K562 (cell line): ENCODE data around the gene DNAAF1. TPM values are rescaled to one million over a fixed set of nuclear protein-coding genes. Genes with fewer than 3 reads are reported as not detected.

ENCODE experiments used
- ATAC-seq: fragments of 200-7000 bp; cut with Tn5 transposase; 3 replicates; pipeline ENCODE4 v1.9.1; 2020; ENCODE audit warnings: moderate library complexity
- BruUV-seq: library from RNA; stranded (reverse); fragments of 400-500 nt; replicated peaks from 2 replicates; lab custom pipeline; 2021; lab: Mats Ljungman, UMichigan
- CTCF ChIA-PET: fragments of 300-600 bp; formaldehyde crosslinking; extraction: SDS; loops from one replicate; lab custom pipeline; 2021; ENCODE audit warnings: low intra/inter-chr PET ratio; lab: Yijun Ruan, JAX
- POLR2A ChIA-PET: fragments of 300-600, 350-650 bp; sonication (Branson Sonifier 250); formaldehyde crosslinking; extraction: SDS; loops from one replicate; lab custom pipeline; 2021; ENCODE audit warnings: antibody characterized with exemption, inconsistent platforms; lab: Yijun Ruan, JAX
- DNase-seq, 4 experiments: peaks; one replicate each; pipeline versions ENCODE4 v3.0.0 to v3.0.0-alpha.2; 2011 to 2018; ENCODE audit warnings: low spot score in 3 of 4, mixed read lengths in 3 of 4; ENCODE audit errors: extremely low read depth in 1 of 4
- FAIRE-seq: peaks from 2 replicates; lab custom pipeline; 2011; peaks lifted over from hg19 to GRCh38; lab: Jason Lieb, UNC
- H2AFZ ChIP-seq: 2 replicates; pipeline ENCODE4 v1.6.0; 2011; ENCODE audit warnings: low read depth, low read length, control low read depth, inconsistent platforms
- H3K27ac ChIP-seq: fragments of 200-600 bp; 3 replicates; pipeline ENCODE4 v1.8.0; 2011; ENCODE audit warnings: low read depth, mild to moderate bottlenecking, control low read depth, inconsistent platforms, low read length, moderate library complexity, mixed read lengths; ENCODE audit errors: extremely low read depth
- H3K27me3 ChIP-seq, 2 experiments: fragments of 300-600 bp in 1 of 2; 2 replicates in 1 of 2; 3 replicates in 1 of 2; pipeline versions ENCODE4 v1.6.0 to v1.8.0; 2011; ENCODE audit warnings: inconsistent platforms in 2 of 2, low read length in 2 of 2, mild to moderate bottlenecking in 1 of 2, mixed read lengths in 1 of 2, moderate library complexity in 1 of 2; ENCODE audit not compliant: control insufficient read depth in 2 of 2, insufficient read depth in 2 of 2
- H3K36me3 ChIP-seq: fragments of 300-600 bp; 3 replicates; pipeline ENCODE4 v1.8.0; 2011; ENCODE audit warnings: mild to moderate bottlenecking, low read length, inconsistent platforms; ENCODE audit not compliant: control insufficient read depth, insufficient read depth
- H3K4me1 ChIP-seq, 2 experiments: fragments of 200-600 bp in 1 of 2; replicated peaks in 1 of 2; 2 replicates in 1 of 2; 3 replicates in 1 of 2; pipeline versions ENCODE4 v1.5.1 to v1.8.0; 2011; ENCODE audit warnings: inconsistent platforms in 2 of 2, low read length in 2 of 2, mild to moderate bottlenecking in 1 of 2, mixed read lengths in 1 of 2, moderate library complexity in 1 of 2; ENCODE audit not compliant: control insufficient read depth in 2 of 2, insufficient read depth in 2 of 2
- H3K4me2 ChIP-seq: 2 replicates; pipeline ENCODE4 v1.6.1; 2011; ENCODE audit warnings: low read length, control low read depth, inconsistent platforms, mixed read lengths; ENCODE audit not compliant: insufficient read depth
- H3K4me3 ChIP-seq: fragments of 200-600 bp; sonication (generic), shearing (Covaris generic); 2 replicates; pipeline ENCODE4 v1.5.1; 2016; ENCODE audit warnings: control low read depth, inconsistent platforms
- H3K79me2 ChIP-seq: fragments of 200-600 bp; 3 replicates; pipeline ENCODE4 v1.8.0; 2011; ENCODE audit warnings: low read length, inconsistent platforms; ENCODE audit not compliant: control insufficient read depth, insufficient read depth
- H3K9ac ChIP-seq, 2 experiments: 2 replicates each; pipeline versions ENCODE4 v1.6.0 to v1.6.1; 2011; ENCODE audit warnings: low read depth in 2 of 2, low read length in 2 of 2, control low read depth in 1 of 2, inconsistent platforms in 1 of 2, mild to moderate bottlenecking in 1 of 2, mixed read lengths in 1 of 2; ENCODE audit not compliant: insufficient read depth in 1 of 2
- H3K9me1 ChIP-seq: one replicate; pipeline ENCODE4 v1.6.0; 2011; ENCODE audit warnings: inconsistent platforms, mild to moderate bottlenecking, low read length, moderate library complexity; ENCODE audit not compliant: control insufficient read depth, insufficient read depth
- H3K9me3 ChIP-seq: replicated peaks from 2 replicates; pipeline ENCODE4 v1.5.1; 2011; ENCODE audit warnings: low read depth, low read length, inconsistent platforms; ENCODE audit not compliant: control insufficient read depth, insufficient read depth
- H4K20me1 ChIP-seq: replicated peaks from 2 replicates; pipeline ENCODE4 v1.6.1; 2011; ENCODE audit warnings: low read length, inconsistent platforms, mixed read lengths; ENCODE audit not compliant: control insufficient read depth, insufficient read depth
- ARNT ChIP-seq, 2 experiments: fragments of 450-650 bp; IDR thresholded peaks; 2 replicates each; pipeline ENCODE4 v1.6.1; 2016; ENCODE audit warnings: mild to moderate bottlenecking in 1 of 2
- CXXC5 ChIP-seq: fragments of 250-450 bp; sonication (Bioruptor Pico); IDR thresholded peaks from 2 replicates; pipeline ENCODE4 v1.8.0; 2022; ENCODE audit warnings: inconsistent platforms, mild to moderate bottlenecking, moderate library complexity
- FOXP4 ChIP-seq: sonication (generic); formaldehyde crosslinking; IDR thresholded peaks from 2 replicates; pipeline ENCODE4 v1.8.0; 2022; ENCODE audit warnings: mild to moderate bottlenecking, missing genetic modification reagents, borderline replicate concordance
- HDAC8 ChIP-seq: fragments of 450-650 bp; IDR thresholded peaks from 2 replicates; pipeline ENCODE4 v1.6.1; 2016; ENCODE audit warnings: mild to moderate bottlenecking, missing genetic modification characterization, moderate library complexity, missing compliant biosample characterization
- ILK ChIP-seq: fragments of 450-650 bp; IDR thresholded peaks from 2 replicates; pipeline ENCODE4 v1.6.1; 2016; ENCODE audit warnings: missing genetic modification characterization, low read depth, mild to moderate bottlenecking, missing compliant biosample characterization, moderate library complexity, borderline replicate concordance
- MYC ChIP-seq, 2 experiments: fragments of 250-450 bp in 1 of 2; sonication (Bioruptor Pico) in 1 of 2; IDR thresholded peaks; 2 replicates each; pipeline versions ENCODE4 v1.5.1 to v1.6.1; 2012 to 2021; ENCODE audit warnings: low read depth in 2 of 2, borderline replicate concordance in 1 of 2, improper control_type of control experiment in 1 of 2, low read length in 1 of 2, mild to moderate bottlenecking in 1 of 2, moderate library complexity in 1 of 2
- PCBP2 ChIP-seq: fragments of 200-400 bp; formaldehyde crosslinking; IDR thresholded peaks from 2 replicates; pipeline ENCODE4 v1.6.1; 2018; ENCODE audit warnings: low read length, low read depth, mild to moderate bottlenecking, moderate library complexity; ENCODE audit not compliant: poor library complexity, severe bottlenecking
- TAF7 ChIP-seq: fragments of 450-650 bp; IDR thresholded peaks from 2 replicates; pipeline ENCODE4 v1.6.1; 2016; ENCODE audit warnings: missing genetic modification characterization, missing compliant biosample characterization
- ZNF197 ChIP-seq: fragments of 200-800 bp; sonication (Bioruptor generic); IDR thresholded peaks from 2 replicates; pipeline ENCODE4 v1.6.1; 2016; ENCODE audit warnings: low read depth, missing genetic modification characterization, missing compliant biosample characterization
- ZNF3 ChIP-seq: fragments of 250-450 bp; sonication (Bioruptor Pico); IDR thresholded peaks from 2 replicates; pipeline ENCODE4 v1.5.0; 2021; ENCODE audit warnings: mild to moderate bottlenecking, moderate library complexity
- ZNF408 ChIP-seq: fragments of 250-450 bp; sonication (Bioruptor Pico); IDR thresholded peaks from 2 replicates; pipeline ENCODE4 v1.4.0; 2020; ENCODE audit warnings: low read depth, mild to moderate bottlenecking, moderate library complexity
- WGBS: fragments of 100-300 bp; shearing (Covaris generic); methylation state at CpG from one replicate; pipeline ENCODE4 v1.1.6; 2016; ENCODE audit warnings: low coverage, mixed read lengths; ENCODE audit not compliant: insufficient coverage; ENCODE audit errors: missing lambda C conversion rate; 5-methylcytosine and 5-hydroxymethylcytosine counted together
- in situ Hi-C: fragments of 300-500 bp; cut with MboI; formaldehyde crosslinking; loops from 4 replicates; pipeline ENCODE4 v1.15.0; 2018; ENCODE audit warnings: inconsistent platforms, mixed read lengths
- intact Hi-C: fragments of 100-400 bp; cut with micrococcal nuclease; formaldehyde crosslinking; loops from 2 replicates; pipeline ENCODE4 v1.14.2; 2022
- polyA plus RNA-seq, 8 experiments: library from polyadenylated mRNA; depleted of rRNA in 4 of 8; stranded (reverse) in 5 of 8; unstranded in 3 of 8; fragments of >200 nt; fragmentation: Nextera tagmentation in 2 of 8; fragmentation: Illumina TruSeq in 1 of 8; extraction: Ambion mirVana in 2 of 8; extraction: Trizol in 1 of 8; gene quantifications; 2 replicates each; pipeline versions ENCODE4 v1.2.1 to v1.2.3, GENCODE V29; 2011 to 2014; ENCODE audit warnings: inconsistent platforms in 1 of 8, missing spikeins in 1 of 8
- total RNA-seq, 7 experiments: library from RNA; depleted of rRNA in 6 of 7; stranded (reverse); fragments of >200 nt in 6 of 7; fragmentation: Illumina TruSeq in 2 of 7; extraction: Trizol in 2 of 7; gene quantifications; 2 replicates each; pipeline versions ENCODE4 v1.2.1 to v1.2.3, GENCODE V29; 2011 to 2021; ENCODE audit warnings: low replicate concordance in 1 of 7
- TF ChIP-seq, protein P1 (sequence below): sonication (generic); formaldehyde crosslinking; IDR thresholded peaks from 2 replicates; pipeline ENCODE4 v1.8.0; 2023; ENCODE audit warnings: mild to moderate bottlenecking, missing genetic modification reagents
- TF ChIP-seq, protein P2 (sequence below): fragments of 250-450 bp; sonication (Bioruptor Pico); IDR thresholded peaks from 2 replicates; pipeline ENCODE4 v1.4.0; 2020; ENCODE audit warnings: mild to moderate bottlenecking

DNAAF1 gene
- total and polyA plus RNA-seq, 9 of the 15 experiments (the other 6 are each of a cell fraction or from before 2014, with no cell fraction given): 0.01 TPM; not detected in 8

GRCh38 chr16:84155771-84156170 is 10.7 kb downstream of the DNAAF1 start:
- intact Hi-C loops: no loop called here
- POLR2A ChIA-PET: interaction anchor here (0.7 to 1.2 kb wide), 3 partner anchors 11 to 451 kb away, joined by 3 to 4 read pairs (median 4); no protein-coding TSS in a partner anchor
- WGBS: 18% methylated on average over 6 of the region's 6 CpGs
- TF ChIP-seq, protein P1, sequence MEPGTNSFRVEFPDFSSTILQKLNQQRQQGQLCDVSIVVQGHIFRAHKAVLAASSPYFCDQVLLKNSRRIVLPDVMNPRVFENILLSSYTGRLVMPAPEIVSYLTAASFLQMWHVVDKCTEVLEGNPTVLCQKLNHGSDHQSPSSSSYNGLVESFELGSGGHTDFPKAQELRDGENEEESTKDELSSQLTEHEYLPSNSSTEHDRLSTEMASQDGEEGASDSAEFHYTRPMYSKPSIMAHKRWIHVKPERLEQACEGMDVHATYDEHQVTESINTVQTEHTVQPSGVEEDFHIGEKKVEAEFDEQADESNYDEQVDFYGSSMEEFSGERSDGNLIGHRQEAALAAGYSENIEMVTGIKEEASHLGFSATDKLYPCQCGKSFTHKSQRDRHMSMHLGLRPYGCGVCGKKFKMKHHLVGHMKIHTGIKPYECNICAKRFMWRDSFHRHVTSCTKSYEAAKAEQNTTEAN (CRISPR knock-in tag): no peak
- TF ChIP-seq ZNF3 (CRISPR knock-in tag): no peak
- no peak for TF ChIP-seq ZNF408 (CRISPR knock-in tag)
- no peak for TF ChIP-seq ZNF197
- no peak for TF ChIP-seq CXXC5 (CRISPR knock-in tag)
- no peak for TF ChIP-seq FOXP4 (CRISPR knock-in tag)
- no peak for TF ChIP-seq ARNT (IDR thresholded peaks at IDR 0.05)
- TF ChIP-seq, protein P2, sequence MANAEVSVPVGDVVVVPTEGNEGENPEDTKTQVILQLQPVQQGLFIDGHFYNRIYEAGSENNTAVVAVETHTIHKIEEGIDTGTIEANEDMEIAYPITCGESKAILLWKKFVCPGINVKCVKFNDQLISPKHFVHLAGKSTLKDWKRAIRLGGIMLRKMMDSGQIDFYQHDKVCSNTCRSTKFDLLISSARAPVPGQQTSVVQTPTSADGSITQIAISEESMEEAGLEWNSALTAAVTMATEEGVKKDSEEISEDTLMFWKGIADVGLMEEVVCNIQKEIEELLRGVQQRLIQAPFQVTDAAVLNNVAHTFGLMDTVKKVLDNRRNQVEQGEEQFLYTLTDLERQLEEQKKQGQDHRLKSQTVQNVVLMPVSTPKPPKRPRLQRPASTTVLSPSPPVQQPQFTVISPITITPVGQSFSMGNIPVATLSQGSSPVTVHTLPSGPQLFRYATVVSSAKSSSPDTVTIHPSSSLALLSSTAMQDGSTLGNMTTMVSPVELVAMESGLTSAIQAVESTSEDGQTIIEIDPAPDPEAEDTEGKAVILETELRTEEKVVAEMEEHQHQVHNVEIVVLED (CRISPR knock-in tag): no peak
- no peak for TF ChIP-seq MYC (IDR thresholded peaks at IDR 0.05; ENCODE audit: low read depth, low read length)
- no peak for TF ChIP-seq MYC (CRISPR knock-in tag; IDR thresholded peaks at IDR 0.05; ENCODE audit: borderline replicate concordance, low read depth)
- TF ChIP-seq TAF7 (tag): no peak
- no peak for TF ChIP-seq HDAC8 (tag)
- TF ChIP-seq ILK: no peak
- no peak for TF ChIP-seq PCBP2

More at GRCh38 chr16:84155771-84156170, 10.7 kb downstream of the DNAAF1 start:
- CTCF ChIA-PET: no interaction called here
- Histone ChIP-seq H3K9me3 (no peaks in the 10 kb centered on the region), H3K4me2 (no peak overlapping the region), H3K4me3 (no peak overlapping the region), H4K20me1 (no peaks in the 10 kb centered on the region), H3K9ac (no peak overlapping the region), H2AFZ (no peak overlapping the region), H3K36me3 (no peaks in the 10 kb centered on the region), H3K27ac (no peak overlapping the region), H3K79me2 (no peaks in the 10 kb centered on the region), H3K4me1 (peaks cover 0 to 4% of the 10 kb centered on the region in 2 experiments; a peak in 1 of 5 replicates), H3K9me1 (no peaks in the 10 kb centered on the region), H3K27me3 (peaks cover 27 to 56% of the 10 kb centered on the region in 2 experiments; a peak in 4 of 5 replicates)
- in situ Hi-C loops: no loop called here
- no peak for DNase-seq
- BruUV-seq: no TSS peak
- FAIRE-seq: no peak
- no peak for ATAC-seq
